GM21786 (cell line): ENCODE data around the gene GPC5.

Experiments used
- ATAC-seq: cut with Tn5 transposase; IDR thresholded peaks from one replicate; pipeline ENCODE4 v1.9.1; 2021; ENCODE audit not compliant: unreplicated experiment

Gene GPC5

DNA sequence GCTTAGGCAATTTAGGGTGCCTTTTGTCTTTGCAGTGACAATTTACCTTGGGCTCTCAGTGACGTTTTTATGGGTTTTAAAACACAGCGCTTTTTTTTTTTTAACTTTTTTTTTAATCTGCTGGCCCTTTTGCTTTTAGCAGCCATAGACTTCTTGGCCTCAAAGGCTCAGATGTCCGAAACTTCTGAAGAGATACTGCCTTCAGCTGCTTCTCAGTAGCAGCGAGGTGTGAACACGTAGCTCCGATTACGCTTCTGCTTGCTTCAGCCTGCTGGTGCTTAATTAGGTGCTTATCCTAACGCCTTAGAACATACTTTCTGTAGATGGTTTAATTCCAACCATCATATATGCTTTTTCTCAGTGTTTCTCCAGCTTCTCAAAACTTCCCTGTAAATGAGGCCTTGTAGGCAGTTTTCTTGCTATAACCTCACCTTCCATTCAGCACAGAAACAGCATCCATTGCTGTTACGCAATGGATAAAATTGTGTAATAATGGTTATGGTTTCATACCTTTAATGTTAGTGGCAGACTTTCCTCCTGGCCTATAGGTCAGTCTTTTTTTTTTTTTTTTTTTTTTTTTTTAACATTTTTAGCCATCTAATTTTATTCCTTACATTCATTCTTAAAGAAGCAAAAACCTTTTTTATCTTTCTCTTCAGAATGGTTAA is 723.9 kb downstream of the GPC5 start:
- ATAC-seq, result no peak

DNA sequence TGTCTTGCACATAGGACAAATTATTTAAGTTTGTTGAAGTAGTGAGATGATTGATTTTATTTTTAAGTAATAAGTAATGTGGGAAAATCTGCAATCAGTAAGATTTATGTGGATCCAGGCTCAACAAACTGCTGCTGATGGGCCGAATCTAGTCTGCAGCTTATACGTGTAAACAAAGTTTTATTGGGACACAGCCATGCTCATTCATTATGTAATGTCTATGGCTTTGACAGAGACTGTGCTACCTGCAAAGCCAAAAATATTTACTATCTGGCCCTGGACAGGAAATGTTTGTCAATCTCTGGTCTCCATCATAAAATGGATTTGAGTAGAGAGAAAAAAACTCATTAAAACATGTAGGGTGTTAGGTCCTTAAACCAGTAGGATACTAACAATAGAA is 728.0 kb downstream of the GPC5 start:
- ATAC-seq, result no peak

DNA sequence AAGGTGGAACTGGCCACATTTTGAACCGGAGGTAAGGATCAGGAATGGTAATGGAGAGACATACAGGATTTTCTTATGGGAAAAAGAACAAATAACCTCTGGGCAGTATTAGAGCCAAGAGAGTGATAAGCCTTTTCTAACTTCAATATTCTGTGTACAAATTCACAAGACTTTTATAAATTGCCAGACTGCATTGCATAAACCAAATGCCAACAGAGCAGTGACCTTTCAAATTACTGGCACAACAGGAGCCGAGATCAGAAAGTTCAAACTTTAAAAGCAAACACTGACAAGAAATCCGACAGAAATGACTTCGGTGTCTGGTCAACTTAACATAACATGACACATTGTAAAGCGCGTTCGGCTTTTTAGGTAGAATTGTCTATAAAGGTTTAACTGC is 737.1 kb downstream of the GPC5 start:
- ATAC-seq, result no peak

- ATAC-seq, result no peak
Measured at GRCh38 chr13:92136449-92137155, 738.2 kb downstream of the GPC5 start.

GRCh38 chr13:92137520-92137919 is 739.1 kb downstream of the GPC5 start:
- ATAC-seq, result no peak

DNA sequence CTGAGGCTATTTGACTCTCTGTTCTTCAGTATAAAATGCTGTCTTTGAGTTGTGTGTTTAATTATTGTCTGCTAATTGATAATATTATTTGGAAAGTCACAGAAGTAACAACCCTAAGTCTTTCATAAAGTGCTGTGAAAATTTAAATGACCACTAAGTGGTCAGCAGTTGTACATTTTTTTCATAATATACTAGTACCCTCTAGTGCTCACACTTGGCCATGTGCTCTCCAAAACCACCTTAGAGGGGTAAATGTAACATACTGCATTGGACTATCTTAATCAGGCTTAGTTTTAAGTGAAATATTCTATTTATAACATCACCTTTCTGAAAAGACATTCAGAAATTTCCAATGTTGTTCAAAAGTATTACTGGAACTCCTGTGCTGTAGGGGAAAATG is 745.3 kb downstream of the GPC5 start:
- ATAC-seq, result no peak

DNA sequence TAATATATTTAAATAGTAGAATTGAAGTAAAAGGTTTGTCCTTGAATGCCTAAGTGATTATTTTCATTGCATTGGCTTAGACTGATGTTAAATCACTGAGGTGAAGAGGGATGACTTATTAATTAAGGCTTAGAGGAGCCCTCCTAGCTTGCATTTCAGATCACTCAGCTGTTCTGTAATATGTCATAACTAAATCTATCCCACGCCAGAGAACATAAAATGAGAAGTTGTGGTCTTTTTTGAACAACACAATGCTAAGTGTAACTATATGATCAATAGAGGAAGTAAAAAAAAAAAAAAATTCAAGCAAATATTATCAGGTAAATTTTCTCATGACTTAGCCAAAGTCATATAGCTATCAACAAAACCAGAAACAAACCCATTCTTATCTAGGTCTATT is 752.2 kb downstream of the GPC5 start:
- ATAC-seq, result no peak

DNA sequence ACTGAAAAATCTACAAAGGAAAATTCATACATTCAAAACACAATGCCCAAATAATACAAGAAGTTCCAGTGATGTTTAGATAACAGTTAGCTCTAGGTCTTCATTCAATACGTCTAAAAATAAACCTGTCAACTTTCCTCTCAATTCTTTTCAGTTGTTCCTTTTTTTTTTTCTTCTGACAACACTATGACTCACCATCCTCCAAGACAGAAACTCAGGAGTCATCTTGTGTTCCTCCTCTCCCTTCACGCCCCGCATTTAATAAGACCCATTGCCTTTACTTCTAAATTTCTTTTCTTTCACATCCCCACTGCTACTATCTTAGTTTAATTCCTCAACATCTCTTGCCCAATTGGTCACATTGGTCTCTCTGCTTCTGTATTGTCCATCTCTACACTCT is 759.9 kb downstream of the GPC5 start:
- ATAC-seq, result no peak

- ATAC-seq, result no peak
Measured at GRCh38 chr13:92164822-92165221, 766.4 kb downstream of the GPC5 start.

DNA sequence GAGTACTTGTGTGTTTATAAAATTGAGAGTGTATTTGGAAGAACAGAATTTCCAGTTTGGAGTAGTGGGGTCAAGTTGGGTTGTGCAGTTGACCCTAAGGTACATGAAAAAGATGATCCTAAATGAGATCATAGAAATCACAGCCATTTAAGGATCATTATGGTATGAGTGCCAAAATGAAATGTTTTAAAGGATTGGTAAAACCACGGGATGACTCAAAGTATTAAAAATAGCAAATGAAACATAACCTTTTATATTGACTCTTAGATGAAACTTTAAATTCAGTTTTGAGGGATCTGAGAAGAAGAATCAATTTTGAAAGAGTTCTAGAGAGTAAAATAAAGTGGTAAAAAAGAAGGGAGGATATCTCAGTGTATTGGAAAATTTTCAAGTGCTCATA is 773.8 kb downstream of the GPC5 start:
- no peak for ATAC-seq

DNA sequence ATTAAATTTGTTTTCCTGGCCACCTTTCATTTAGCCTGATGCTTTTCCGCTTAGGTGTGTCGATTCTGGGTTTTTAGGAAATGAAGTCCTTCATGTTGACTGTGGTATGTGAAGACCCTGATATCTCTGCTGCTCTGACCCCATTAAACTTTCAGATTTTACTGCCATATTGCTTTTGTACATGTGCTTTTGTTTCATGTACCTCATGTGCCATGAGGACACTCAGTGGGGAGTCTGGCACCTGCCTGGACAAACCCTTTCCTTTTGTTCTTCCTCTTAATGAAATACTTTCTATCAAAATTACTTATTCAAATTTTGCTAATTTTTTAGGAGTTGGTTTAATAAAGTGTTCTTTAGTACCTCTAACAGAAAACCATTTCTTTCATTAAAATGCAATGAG is 774.8 kb downstream of the GPC5 start:
- ATAC-seq, result no peak

GRCh38 chr13:92175330-92175729 is 776.9 kb downstream of the GPC5 start:
- ATAC-seq, result peak; percentile 53

- no peak for ATAC-seq
Measured at GRCh38 chr13:92177966-92178365, 779.5 kb downstream of the GPC5 start.

DNA sequence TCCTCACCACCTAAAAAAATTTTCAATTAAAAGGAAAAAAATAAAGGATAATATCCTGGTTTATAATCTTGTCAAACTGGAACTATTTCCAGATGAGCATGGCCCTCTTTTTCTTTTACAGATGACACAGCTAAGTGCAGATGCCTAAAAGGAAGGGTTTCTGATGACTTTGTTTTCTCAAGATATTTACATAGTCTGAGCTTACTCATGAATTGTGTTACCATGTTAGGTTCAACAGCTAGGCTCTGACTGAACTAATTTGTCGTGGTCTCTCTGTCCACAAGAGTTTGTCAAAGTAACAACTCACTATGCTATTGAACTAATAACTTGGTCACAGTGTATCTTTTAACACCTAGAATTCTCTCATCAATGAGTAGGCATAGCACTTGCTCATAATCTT is 780.8 kb downstream of the GPC5 start:
- ATAC-seq, result no peak

GRCh38 chr13:92187378-92187989 is 789.1 kb downstream of the GPC5 start:
- peak; percentile 82 for ATAC-seq

GRCh38 chr13:92188574-92188973 is 790.2 kb downstream of the GPC5 start:
- no peak for ATAC-seq

- no peak for ATAC-seq
Measured at GRCh38 chr13:92196591-92197256, 798.3 kb downstream of the GPC5 start.

GRCh38 chr13:92197669-92198068 is 799.2 kb downstream of the GPC5 start:
- ATAC-seq, result no peak

DNA sequence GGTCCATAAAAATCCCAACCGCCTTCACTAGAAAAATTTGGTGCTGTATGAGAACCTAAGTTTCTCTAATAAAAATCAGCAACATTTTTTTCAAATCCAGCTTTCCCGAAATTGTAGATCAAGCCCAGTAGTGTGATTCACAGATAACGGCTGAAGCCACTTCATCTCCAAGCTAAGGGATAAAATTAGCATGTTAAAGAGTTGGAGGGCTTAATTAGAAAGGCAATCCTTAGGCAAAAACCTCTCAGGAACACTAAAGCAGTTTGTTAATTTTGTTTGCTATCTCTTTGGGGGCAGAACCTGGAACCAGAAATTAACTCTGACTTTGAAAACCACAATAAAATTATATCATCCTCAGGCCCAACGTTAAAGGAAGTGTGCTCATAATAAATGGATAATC is 820.2 kb downstream of the GPC5 start:
- no peak for ATAC-seq

GRCh38 chr13:92221916-92222315 is 823.5 kb downstream of the GPC5 start:
- no peak for ATAC-seq

DNA sequence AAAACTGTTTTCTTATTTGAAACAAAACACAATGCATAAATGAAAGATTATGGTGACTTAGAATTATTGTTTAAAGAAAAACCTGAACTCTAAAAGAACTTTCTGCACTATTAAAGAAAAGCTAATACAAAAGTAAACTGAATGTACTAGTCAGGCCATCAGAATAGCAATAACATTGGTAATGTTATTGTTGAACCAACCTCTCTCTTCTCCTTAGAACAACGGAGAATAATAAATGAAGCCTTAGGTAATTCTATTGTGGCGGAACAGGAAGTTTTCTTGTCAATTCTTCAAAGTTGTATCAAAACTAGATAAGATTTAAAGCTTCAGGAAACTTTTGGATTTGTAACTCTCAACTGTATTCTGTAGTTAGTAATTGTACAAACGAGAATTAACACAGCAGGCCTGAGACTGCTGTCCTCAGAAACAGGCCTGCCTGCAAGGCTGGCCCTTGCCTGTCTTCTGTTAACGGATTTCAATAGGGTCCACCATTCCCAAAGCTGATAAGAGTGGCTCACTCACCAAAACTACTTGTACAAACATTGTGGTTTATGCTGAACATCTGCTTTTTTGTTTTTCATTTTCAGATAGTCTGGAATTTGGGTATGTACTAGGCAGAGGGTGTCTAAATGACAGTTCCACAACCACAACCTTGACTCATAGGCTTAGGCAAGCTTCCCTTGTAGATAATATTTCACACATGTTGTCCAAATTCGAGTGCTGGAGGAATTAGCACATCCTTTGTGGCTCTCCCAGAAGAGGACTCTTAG is 825.8 kb downstream of the GPC5 start:
- no peak for ATAC-seq
